GM13976 (cell line): Measurements from ENCODE around the gene BICC1.

Experiments
- DNase-seq: peaks from one replicate; pipeline ENCODE4 v3.0.0; 2012; ENCODE audit warnings: low spot score
- CTCF ChIP-seq: IDR thresholded peaks from 2 replicates; pipeline ENCODE4 v1.5.1; 2012; ENCODE audit warnings: borderline replicate concordance, mild to moderate bottlenecking; ENCODE audit not compliant: insufficient read depth; ENCODE audit errors: extremely low read depth, missing control alignments, control extremely low read depth
- in situ Hi-C: fragments of 300-500 bp; cut with MboI; formaldehyde crosslinking; loops from one replicate; pipeline ENCODE4 v1.12.0; 2022; ENCODE audit warnings: low sequenced_read_pairs, mixed read lengths, inconsistent platforms; ENCODE audit not compliant: unreplicated experiment

BICC1 gene

GRCh38 chr10:58824396-58824795 is 311.7 kb downstream of the BICC1 start:
- DNase-seq = no peak
- TF ChIP-seq CTCF = no peak
- in situ Hi-C loops = no loop called here

- no peak for DNase-seq
- in situ Hi-C loops = no loop called here
- no peak for TF ChIP-seq CTCF
Observed at GRCh38 chr10:58826694-58827093, 314.0 kb downstream of the BICC1 start.

GRCh38 chr10:58827381-58827780 is 314.7 kb downstream of the BICC1 start:
- in situ Hi-C loops = no loop called here
- no peak for TF ChIP-seq CTCF

GRCh38 chr10:58829839-58830238 is 317.2 kb downstream of the BICC1 start:
- DNase-seq = no peak
- in situ Hi-C loops = no loop called here
- TF ChIP-seq CTCF = no peak

More at GRCh38 chr10:58827381-58827780, 314.7 kb downstream of the BICC1 start:
- no peak for DNase-seq

- no peak for TF ChIP-seq CTCF
- in situ Hi-C loops = no loop called here
- no peak for DNase-seq
Observed at GRCh38 chr10:58830697-58831096, 318.0 kb downstream of the BICC1 start.

GRCh38 chr10:58833771-58834561 is 321.3 kb downstream of the BICC1 start:
- DNase-seq = no peak
- no peak for TF ChIP-seq CTCF
- in situ Hi-C loops = no loop called here
